MCF 10A (cell line): ENCODE data around the gene LRG1. TPM values are rescaled to one million over a fixed set of nuclear protein-coding genes. Genes with fewer than 3 reads are reported as not detected.

Source experiments
- BruUV-seq: library from RNA; stranded (reverse); fragments of 400-500 nt; replicated peaks from 2 replicates; lab custom pipeline; 2021; lab: Mats Ljungman, UMichigan
- CTCF ChIA-PET: fragments of 300-600 bp; sonication (Branson Sonifier 250); formaldehyde crosslinking; extraction: SDS; loops from one replicate; lab custom pipeline; 2021; ENCODE audit warnings: antibody characterized with exemption, inconsistent platforms; lab: Yijun Ruan, JAX
- POLR2A ChIA-PET: fragments of 300-600, 350-650 bp; sonication (Branson Sonifier 250); formaldehyde crosslinking; extraction: SDS; loops from one replicate; lab custom pipeline; 2020; ENCODE audit warnings: antibody characterized with exemption, inconsistent platforms; lab: Yijun Ruan, JAX
- DNase-seq: peaks from one replicate; pipeline ENCODE4 v3.0.0-alpha.2; 2018; ENCODE audit not compliant: unreplicated experiment
- H3K27ac Mint-ChIP-seq: one replicate; pipeline ENCODE4 v1.8.0; 2022; ENCODE audit warnings: mild to moderate bottlenecking, low read depth, mixed read lengths; ENCODE audit not compliant: unreplicated experiment
- H3K27me3 Mint-ChIP-seq: one replicate; pipeline ENCODE4 v1.8.0; 2022; ENCODE audit warnings: mixed read lengths; ENCODE audit not compliant: insufficient read depth, unreplicated experiment
- H3K36me3 Mint-ChIP-seq: one replicate; pipeline ENCODE4 v1.8.0; 2022; ENCODE audit warnings: mild to moderate bottlenecking, moderate library complexity, mixed read lengths; ENCODE audit not compliant: insufficient read depth, unreplicated experiment
- H3K4me1 Mint-ChIP-seq: one replicate; pipeline ENCODE4 v1.8.0; 2022; ENCODE audit warnings: mixed read lengths; ENCODE audit not compliant: insufficient read depth, unreplicated experiment
- H3K4me3 Mint-ChIP-seq: one replicate; pipeline ENCODE4 v1.8.0; 2022; ENCODE audit warnings: mild to moderate bottlenecking, moderate library complexity, mixed read lengths; ENCODE audit not compliant: unreplicated experiment
- H3K9me3 Mint-ChIP-seq: one replicate; pipeline ENCODE4 v1.8.0; 2022; ENCODE audit warnings: mixed read lengths; ENCODE audit not compliant: unreplicated experiment
- intact Hi-C: fragments of 100-400 bp; cut with micrococcal nuclease; formaldehyde crosslinking; loops from 2 replicates; pipeline ENCODE4 v1.14.1; 2022
- total RNA-seq: library from RNA; stranded (reverse); gene quantifications from 2 replicates; pipeline ENCODE4 v1.2.3, GENCODE V29; 2022
- TF ChIP-seq, protein P1 (sequence below): fragments of 200-600 bp; IDR thresholded peaks from one replicate; pipeline ENCODE4 v1.8.0; 2022; ENCODE audit warnings: antibody characterized with exemption, mild to moderate bottlenecking; ENCODE audit not compliant: unreplicated experiment

Gene LRG1
- total RNA-seq, 1 experiment from 2014 or later: 0.33 TPM

- H3K4me3 Mint-ChIP-seq: no peak overlapping the region
- peaks cover 6% of the 10 kb centered on the region for H3K36me3 Mint-ChIP-seq
- H3K27me3 Mint-ChIP-seq: peaks cover 19% of the 10 kb centered on the region
- peaks cover 7% of the 10 kb centered on the region for H3K9me3 Mint-ChIP-seq
- DNase-seq: no peak
- no TSS peak for BruUV-seq
- no peaks in the 10 kb centered on the region for H3K4me1 Mint-ChIP-seq
- H3K27ac Mint-ChIP-seq: no peak overlapping the region
- intact Hi-C loops: no loop called here
- CTCF ChIA-PET: interaction anchor here (0.7 to 3.3 kb wide), 4 partner anchors 22 to 88 kb away, joined by 4 to 13 read pairs (median 6); no protein-coding TSS in a partner anchor
- TF ChIP-seq, protein P1, sequence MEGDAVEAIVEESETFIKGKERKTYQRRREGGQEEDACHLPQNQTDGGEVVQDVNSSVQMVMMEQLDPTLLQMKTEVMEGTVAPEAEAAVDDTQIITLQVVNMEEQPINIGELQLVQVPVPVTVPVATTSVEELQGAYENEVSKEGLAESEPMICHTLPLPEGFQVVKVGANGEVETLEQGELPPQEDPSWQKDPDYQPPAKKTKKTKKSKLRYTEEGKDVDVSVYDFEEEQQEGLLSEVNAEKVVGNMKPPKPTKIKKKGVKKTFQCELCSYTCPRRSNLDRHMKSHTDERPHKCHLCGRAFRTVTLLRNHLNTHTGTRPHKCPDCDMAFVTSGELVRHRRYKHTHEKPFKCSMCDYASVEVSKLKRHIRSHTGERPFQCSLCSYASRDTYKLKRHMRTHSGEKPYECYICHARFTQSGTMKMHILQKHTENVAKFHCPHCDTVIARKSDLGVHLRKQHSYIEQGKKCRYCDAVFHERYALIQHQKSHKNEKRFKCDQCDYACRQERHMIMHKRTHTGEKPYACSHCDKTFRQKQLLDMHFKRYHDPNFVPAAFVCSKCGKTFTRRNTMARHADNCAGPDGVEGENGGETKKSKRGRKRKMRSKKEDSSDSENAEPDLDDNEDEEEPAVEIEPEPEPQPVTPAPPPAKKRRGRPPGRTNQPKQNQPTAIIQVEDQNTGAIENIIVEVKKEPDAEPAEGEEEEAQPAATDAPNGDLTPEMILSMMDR: no peak
- POLR2A ChIA-PET: no interaction called here
Observed at GRCh38 chr19:4548238-4548584, 8.4 kb upstream of the LRG1 start.

- DNase-seq: peak; percentile 54
- TF ChIP-seq, protein P1: peak; percentile 40
- Mint-ChIP-seq H3K9me3 (peaks cover under 1% of the 10 kb centered on the region), H3K4me3 (no peak overlapping the region), H3K36me3 (peaks cover 6% of the 10 kb centered on the region), H3K4me1 (no peaks in the 10 kb centered on the region), H3K27ac (no peak overlapping the region), H3K27me3 (peaks cover 13% of the 10 kb centered on the region)
- BruUV-seq: no TSS peak
- ChIA-PET POLR2A (interaction anchor here (0.7 kb wide), 1 partner anchor 128 kb away, joined by 4 read pairs; no protein-coding TSS in a partner anchor), CTCF (interaction anchor here (0.6 to 3.3 kb wide), 10 partner anchors 9 to 923 kb away, joined by 3 to 13 read pairs (median 4); no protein-coding TSS in a partner anchor)
- intact Hi-C loops: no loop called here
Observed at GRCh38 chr19:4547303-4548237, 7.7 kb upstream of the LRG1 start.

DNA sequence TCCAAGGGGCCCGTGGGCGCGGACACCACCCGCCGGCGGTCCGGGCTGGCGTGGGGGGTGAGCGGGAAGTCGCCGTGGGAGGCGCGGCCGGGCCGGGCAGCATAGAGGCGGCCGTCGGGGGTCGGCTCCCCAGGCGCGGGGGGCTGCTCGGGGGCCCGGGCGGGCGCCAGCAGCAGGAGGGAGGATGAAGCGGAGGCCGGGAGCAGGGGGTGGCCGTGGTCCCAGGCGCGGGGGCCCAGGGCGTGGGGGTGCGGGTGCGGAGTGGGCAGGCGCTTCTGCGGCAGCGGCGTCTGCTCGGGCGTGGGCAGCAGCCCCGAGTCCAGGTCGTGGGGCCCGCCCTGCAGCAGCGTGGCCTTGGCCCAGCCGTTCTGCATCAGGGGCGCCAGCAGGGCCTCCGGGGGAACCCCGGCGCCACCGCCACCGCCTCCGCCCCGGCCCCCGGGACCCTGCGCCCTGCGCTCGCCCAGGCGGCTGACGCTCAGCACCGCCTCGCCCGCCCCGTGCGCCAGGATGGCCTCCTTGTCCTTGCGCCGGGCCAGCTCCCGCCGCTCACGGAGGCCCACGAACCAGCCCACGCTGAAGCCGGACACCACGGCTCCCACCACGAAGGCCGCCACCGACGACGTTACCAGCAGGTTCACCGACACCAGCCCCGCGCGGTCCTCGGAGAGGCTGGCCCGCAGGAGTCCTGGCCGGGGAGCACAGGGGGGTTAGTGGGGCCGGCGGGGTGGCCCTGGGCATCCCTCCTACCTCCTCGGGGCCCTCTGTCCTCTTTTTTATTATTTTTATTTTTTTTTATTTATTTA lies 4.2 kb upstream of the LRG1 start:
- POLR2A ChIA-PET: no interaction called here
- no TSS peak for BruUV-seq
- H3K9me3 Mint-ChIP-seq: no peaks in the 10 kb centered on the region
- H3K27me3 Mint-ChIP-seq: no peaks in the 10 kb centered on the region
- H3K27ac Mint-ChIP-seq: no peak overlapping the region
- TF ChIP-seq, protein P1: no peak
- intact Hi-C loops: no loop called here
- no peak overlapping the region for H3K4me3 Mint-ChIP-seq
- CTCF ChIA-PET: interaction anchor here (0.7 kb wide), 1 partner anchor 19 kb away, joined by 4 read pairs; no protein-coding TSS in a partner anchor
- no peak for DNase-seq
- peaks cover 6% of the 10 kb centered on the region for H3K36me3 Mint-ChIP-seq
- no peaks in the 10 kb centered on the region for H3K4me1 Mint-ChIP-seq
